MM.1S (cell line): ENCODE results near the gene DOK6.
"Not testable (repeated sequence)": the region's sequence is repeated elsewhere in the genome, so short reads cannot be mapped to it uniquely, and the experiment has no call there.

ENCODE experiments used
- DNase-seq: peaks from one replicate; pipeline ENCODE4 v3.0.0-alpha.2; 2015
- H2AFZ ChIP-seq: fragments of 300-600 bp; sonication (generic); 2 replicates; pipeline ENCODE4 v1.6.0; 2016; ENCODE audit warnings: antibody characterized with exemption, low read length
- H3F3A ChIP-seq: fragments of 300-600 bp; sonication (generic); 2 replicates; pipeline ENCODE4 v1.6.1; 2016; ENCODE audit warnings: mild to moderate bottlenecking, antibody characterized with exemption, low read length, moderate library complexity, mixed read lengths; ENCODE audit not compliant: insufficient read depth
- H3K27ac ChIP-seq: fragments of 300-600 bp; sonication (generic); 2 replicates; pipeline ENCODE4 v1.5.1; 2016; ENCODE audit warnings: mild to moderate bottlenecking, low read length
- H3K27me3 ChIP-seq: fragments of 300-600 bp; sonication (generic); replicated peaks from 2 replicates; pipeline ENCODE4 v1.6.0; 2016; ENCODE audit warnings: low read length; ENCODE audit not compliant: insufficient read depth
- H3K36me3 ChIP-seq: fragments of 300-600 bp; sonication (generic); replicated peaks from 2 replicates; pipeline ENCODE4 v1.6.1; 2016; ENCODE audit warnings: mild to moderate bottlenecking, low read length, mixed read lengths; ENCODE audit not compliant: insufficient read depth
- H3K4me1 ChIP-seq: fragments of 300-600 bp; sonication (generic); 2 replicates; pipeline ENCODE4 v1.6.1; 2016; ENCODE audit warnings: low read length, mixed read lengths
- H3K4me2 ChIP-seq: fragments of 300-600 bp; sonication (generic); 2 replicates; pipeline ENCODE4 v1.6.0; 2016; ENCODE audit warnings: low read depth, low read length
- H3K4me3 ChIP-seq: fragments of 300-600 bp; sonication (generic); 2 replicates; pipeline ENCODE4 v1.5.1; 2016; ENCODE audit warnings: low read length, mixed read lengths
- H3K79me2 ChIP-seq: fragments of 300-600 bp; sonication (generic); 2 replicates; pipeline ENCODE4 v1.6.1; 2016; ENCODE audit warnings: mixed run types, low read length, mixed read lengths
- H3K9ac ChIP-seq: fragments of 300-600 bp; sonication (generic); 2 replicates; pipeline ENCODE4 v1.6.1; 2016; ENCODE audit warnings: low read length, mixed read lengths
- H3K9me2 ChIP-seq: fragments of 300-600 bp; sonication (generic); replicated peaks from 2 replicates; pipeline ENCODE4 v1.6.1; 2016; ENCODE audit warnings: mild to moderate bottlenecking, low read length, mixed read lengths; ENCODE audit not compliant: insufficient read depth
- H3K9me3 ChIP-seq: fragments of 300-600 bp; sonication (generic); replicated peaks from 2 replicates; pipeline ENCODE4 v1.6.1; 2016; ENCODE audit warnings: mild to moderate bottlenecking, low read length, mixed read lengths; ENCODE audit not compliant: insufficient read depth
- H4K20me1 ChIP-seq: fragments of 300-600 bp; sonication (generic); 2 replicates; pipeline ENCODE4 v1.6.1; 2016; ENCODE audit warnings: mild to moderate bottlenecking, low read length, moderate library complexity, mixed read lengths; ENCODE audit not compliant: insufficient read depth
- CTCF ChIP-seq: fragments of 300-600 bp; sonication (generic); IDR thresholded peaks from 2 replicates; pipeline ENCODE4 v1.5.1; 2016; ENCODE audit warnings: antibody characterized with exemption, low read length, mixed read lengths
- EZH2 ChIP-seq: fragments of 300-600 bp; sonication (generic); optimal IDR thresholded peaks from 2 replicates; pipeline ENCODE3; 2017; ENCODE audit warnings: low read depth, mild to moderate bottlenecking, antibody characterized with exemption, low read length, mixed read lengths
- EZH2phosphoT487 ChIP-seq: fragments of 300-600 bp; sonication (generic); IDR thresholded peaks from 2 replicates; pipeline ENCODE4 v1.6.1; 2018; ENCODE audit warnings: antibody characterized with exemption, low read length

The DOK6 gene

GRCh38 chr18:69854455-69854854 is 453.8 kb downstream of the DOK6 start:
- H3K27ac ChIP-seq: no peak overlapping the region
- no peaks in the 10 kb centered on the region for H3K79me2 ChIP-seq
- H3K9me2 ChIP-seq: no peaks in the 10 kb centered on the region
- no peaks in the 10 kb centered on the region for H3K9me3 ChIP-seq
- H4K20me1 ChIP-seq: no peaks in the 10 kb centered on the region
- H2AFZ ChIP-seq: no peak overlapping the region
- H3K4me3 ChIP-seq: no peak overlapping the region
- H3K27me3 ChIP-seq: no peaks in the 10 kb centered on the region
- no peaks in the 10 kb centered on the region for H3K4me1 ChIP-seq
- H3K36me3 ChIP-seq: no peaks in the 10 kb centered on the region
- H3F3A ChIP-seq: no peaks in the 10 kb centered on the region
- DNase-seq: no peak
- no peak overlapping the region for H3K4me2 ChIP-seq
- TF ChIP-seq EZH2 (no peak), CTCF (no peak), EZH2phosphoT487 (no peak)
- H3K9ac ChIP-seq: no peak overlapping the region

- H2AFZ ChIP-seq: no peak overlapping the region
- H3K4me2 ChIP-seq: no peak overlapping the region
- no peaks in the 10 kb centered on the region for H3K4me1 ChIP-seq
- no peak overlapping the region for H3K27ac ChIP-seq
- no peaks in the 10 kb centered on the region for H3K27me3 ChIP-seq
- H3K9me3 ChIP-seq: no peaks in the 10 kb centered on the region
- no peaks in the 10 kb centered on the region for H3K79me2 ChIP-seq
- no peaks in the 10 kb centered on the region for H3F3A ChIP-seq
- no peaks in the 10 kb centered on the region for H3K9me2 ChIP-seq
- H4K20me1 ChIP-seq: no peaks in the 10 kb centered on the region
- no peak overlapping the region for H3K4me3 ChIP-seq
- TF ChIP-seq EZH2phosphoT487 (no peak), EZH2 (no peak), CTCF (no peak)
- no peak overlapping the region for H3K9ac ChIP-seq
- no peaks in the 10 kb centered on the region for H3K36me3 ChIP-seq
- DNase-seq: no peak
Measured at GRCh38 chr18:69858897-69859296, 458.2 kb downstream of the DOK6 start.

- H3F3A ChIP-seq, H3K9me3 ChIP-seq, DNase-seq, H3K9me2 ChIP-seq, H3K36me3 ChIP-seq, H3K4me2 ChIP-seq, H3K27ac ChIP-seq, H3K4me3 ChIP-seq, H2AFZ ChIP-seq, H4K20me1 ChIP-seq, H3K9ac ChIP-seq, H3K4me1 ChIP-seq, H3K79me2 ChIP-seq, H3K27me3 ChIP-seq: not testable (repeated sequence)
Measured at GRCh38 chr18:69864802-69865201, 464.1 kb downstream of the DOK6 start.

GRCh38 chr18:69865776-69866175 is 465.1 kb downstream of the DOK6 start:
- Histone ChIP-seq H2AFZ (no peak overlapping the region), H3K4me2 (no peak overlapping the region), H3K9me2 (no peaks in the 10 kb centered on the region), H3F3A (no peaks in the 10 kb centered on the region), H4K20me1 (no peaks in the 10 kb centered on the region), H3K4me3 (no peak overlapping the region), H3K9me3 (no peaks in the 10 kb centered on the region), H3K27ac (no peak overlapping the region), H3K36me3 (no peaks in the 10 kb centered on the region), H3K79me2 (no peaks in the 10 kb centered on the region), H3K9ac (no peak overlapping the region), H3K4me1 (no peaks in the 10 kb centered on the region), H3K27me3 (no peaks in the 10 kb centered on the region)
- DNase-seq: no peak
- no peak for TF ChIP-seq EZH2phosphoT487
